Testis (tissue), 2 donors: ENCODE results near the gene NCMAP.

ENCODE experiments used
- POLR2A ChIP-seq: fragments of 450-650 bp; IDR thresholded peaks from one replicate; pipeline ENCODE4 v1.6.1; 2017; ENCODE audit warnings: antibody characterized with exemption, mild to moderate bottlenecking, moderate library complexity
- TF ChIP-seq, protein P1 (sequence below), 3 experiments: fragments of 450-650 bp in 2 of 3; fragments of 200-600 bp in 1 of 3; sonication (generic) in 1 of 3; IDR thresholded peaks; one replicate each; pipeline ENCODE4 v1.5.1; 2016 to 2019; ENCODE audit warnings: antibody characterized with exemption in 3 of 3, mild to moderate bottlenecking in 2 of 3, moderate library complexity in 1 of 3

DNA sequence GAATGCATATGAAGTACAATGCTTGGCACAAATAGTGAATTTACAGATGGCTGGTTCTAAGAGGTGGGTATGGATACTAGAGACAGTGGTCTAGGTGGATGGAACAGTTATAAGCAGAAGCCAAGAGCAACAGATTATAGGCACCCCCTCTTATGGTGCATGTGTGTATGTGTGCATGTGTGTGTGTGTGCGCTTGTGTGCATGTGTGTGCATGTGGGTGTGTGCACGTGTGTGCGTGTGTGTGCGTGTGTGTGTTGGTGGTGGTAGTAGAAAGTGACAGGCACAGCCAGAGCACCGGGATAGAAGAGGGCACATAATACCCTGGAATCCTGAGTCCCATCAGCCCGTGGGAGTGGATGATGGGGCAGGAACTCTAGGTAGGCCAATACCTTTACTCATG, 1.3 kb downstream of the NCMAP start:
- TF ChIP-seq POLR2A: no peak
- TF ChIP-seq, protein P1, sequence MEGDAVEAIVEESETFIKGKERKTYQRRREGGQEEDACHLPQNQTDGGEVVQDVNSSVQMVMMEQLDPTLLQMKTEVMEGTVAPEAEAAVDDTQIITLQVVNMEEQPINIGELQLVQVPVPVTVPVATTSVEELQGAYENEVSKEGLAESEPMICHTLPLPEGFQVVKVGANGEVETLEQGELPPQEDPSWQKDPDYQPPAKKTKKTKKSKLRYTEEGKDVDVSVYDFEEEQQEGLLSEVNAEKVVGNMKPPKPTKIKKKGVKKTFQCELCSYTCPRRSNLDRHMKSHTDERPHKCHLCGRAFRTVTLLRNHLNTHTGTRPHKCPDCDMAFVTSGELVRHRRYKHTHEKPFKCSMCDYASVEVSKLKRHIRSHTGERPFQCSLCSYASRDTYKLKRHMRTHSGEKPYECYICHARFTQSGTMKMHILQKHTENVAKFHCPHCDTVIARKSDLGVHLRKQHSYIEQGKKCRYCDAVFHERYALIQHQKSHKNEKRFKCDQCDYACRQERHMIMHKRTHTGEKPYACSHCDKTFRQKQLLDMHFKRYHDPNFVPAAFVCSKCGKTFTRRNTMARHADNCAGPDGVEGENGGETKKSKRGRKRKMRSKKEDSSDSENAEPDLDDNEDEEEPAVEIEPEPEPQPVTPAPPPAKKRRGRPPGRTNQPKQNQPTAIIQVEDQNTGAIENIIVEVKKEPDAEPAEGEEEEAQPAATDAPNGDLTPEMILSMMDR (IDR thresholded peaks at IDR 0.05): no peak
